ENCODE data around the gene GATA3. TPM values are rescaled to one million over a fixed set of nuclear protein-coding genes. Genes with fewer than 3 reads are reported as not detected.

GATA3 gene
- total RNA-seq, 1 donor from 2014 or later, result 63.6 TPM

- H3K4me1 Mint-ChIP-seq, result peaks cover 7% of the 10 kb centered on the region
- DNase-seq (ENCODE audit: low spot score in 2 of 2, unreplicated experiment in 2 of 2), result no peak
- no peaks in the 10 kb centered on the region for H3K27me3 Mint-ChIP-seq (ENCODE audit: low read depth)
Observed at GRCh38 chr10:8114741-8115617, 60.5 kb downstream of the GATA3 start.

GRCh38 chr10:8115618-8115980 is 61.1 kb downstream of the GATA3 start:
- Mint-ChIP-seq H3K4me3 (no peak overlapping the region), H3K27ac (no peak overlapping the region), H3K36me3 (no peaks in the 10 kb centered on the region), H3K4me1 (peaks cover 7% of the 10 kb centered on the region), H3K27me3 (ENCODE audit: low read depth) (no peaks in the 10 kb centered on the region), H3K9me3 (no peaks in the 10 kb centered on the region)
- no peak for DNase-seq (ENCODE audit: low spot score in 2 of 2, unreplicated experiment in 2 of 2)
- TF ChIP-seq CTCF (IDR thresholded peaks at IDR 0.05; ENCODE audit: unreplicated experiment), result no peak

More at GRCh38 chr10:8114741-8115617, 60.5 kb downstream of the GATA3 start:
- no peaks in the 10 kb centered on the region for H3K36me3 Mint-ChIP-seq
- H3K4me3 Mint-ChIP-seq, result no peak overlapping the region
- TF ChIP-seq CTCF (IDR thresholded peaks at IDR 0.05; ENCODE audit: unreplicated experiment), result no peak
- H3K27ac Mint-ChIP-seq, result no peak overlapping the region
- H3K9me3 Mint-ChIP-seq, result no peaks in the 10 kb centered on the region

GRCh38 chr10:8116474-8116873 is 62.0 kb downstream of the GATA3 start:
- Mint-ChIP-seq H3K4me1 (peaks cover 7% of the 10 kb centered on the region), H3K9me3 (no peaks in the 10 kb centered on the region), H3K4me3 (no peak overlapping the region), H3K27ac (no peak overlapping the region), H3K27me3 (ENCODE audit: low read depth) (no peaks in the 10 kb centered on the region), H3K36me3 (no peaks in the 10 kb centered on the region)
- no peak for TF ChIP-seq CTCF (IDR thresholded peaks at IDR 0.05; ENCODE audit: unreplicated experiment)
- no peak for DNase-seq (ENCODE audit: low spot score in 2 of 2, unreplicated experiment in 2 of 2)

- Mint-ChIP-seq H3K27me3 (ENCODE audit: low read depth) (no peaks in the 10 kb centered on the region), H3K36me3 (no peaks in the 10 kb centered on the region), H3K4me3 (no peak overlapping the region), H3K4me1 (peaks cover 7% of the 10 kb centered on the region), H3K27ac (no peak overlapping the region), H3K9me3 (no peaks in the 10 kb centered on the region)
- TF ChIP-seq CTCF (IDR thresholded peaks at IDR 0.05; ENCODE audit: unreplicated experiment), result no peak
- no peak for DNase-seq (ENCODE audit: low spot score in 2 of 2, unreplicated experiment in 2 of 2)
Observed at GRCh38 chr10:8116926-8117493, 62.5 kb downstream of the GATA3 start.

- Mint-ChIP-seq H3K27ac (no peak overlapping the region), H3K36me3 (no peaks in the 10 kb centered on the region), H3K9me3 (no peaks in the 10 kb centered on the region), H3K4me1 (peaks cover 7% of the 10 kb centered on the region), H3K4me3 (no peak overlapping the region), H3K27me3 (ENCODE audit: low read depth) (no peaks in the 10 kb centered on the region)
- TF ChIP-seq CTCF (IDR thresholded peaks at IDR 0.05; ENCODE audit: unreplicated experiment), result no peak
- DNase-seq (ENCODE audit: low spot score in 2 of 2, unreplicated experiment in 2 of 2), result no peak
Observed at GRCh38 chr10:8121201-8121890, 66.9 kb downstream of the GATA3 start.
